NB4 (cell line): ENCODE measurements around the gene AANAT.

Experiments
- DNase-seq: peaks from one replicate; pipeline ENCODE4 v3.0.0; 2010; ENCODE audit warnings: low read depth
- H3K4me3 ChIP-seq: one replicate; pipeline ENCODE4 v1.5.1; 2011; ENCODE audit warnings: mild to moderate bottlenecking, low read depth, low read length, moderate library complexity
- CTCF ChIP-seq: IDR thresholded peaks from one replicate; pipeline ENCODE4 v1.5.1; 2012; ENCODE audit warnings: low read depth, low read length
- MYC ChIP-seq: IDR thresholded peaks from 2 replicates; pipeline ENCODE4 v1.6.1; 2011; ENCODE audit warnings: low read depth, low read length
- POLR2A ChIP-seq: IDR thresholded peaks from 2 replicates; pipeline ENCODE4 v1.6.1; 2011; ENCODE audit warnings: mild to moderate bottlenecking; ENCODE audit not compliant: insufficient read length; ENCODE audit errors: extremely low read depth
- TF ChIP-seq, protein P1 (sequence below): IDR thresholded peaks from 2 replicates; pipeline ENCODE4 v1.6.1; 2011; ENCODE audit warnings: low read depth, low read length

Gene AANAT

GRCh38 chr17:76519048-76519966, 51.9 kb downstream of the AANAT start:
- TF ChIP-seq POLR2A (no peak), MYC (no peak), CTCF (no peak)
- TF ChIP-seq, protein P1, sequence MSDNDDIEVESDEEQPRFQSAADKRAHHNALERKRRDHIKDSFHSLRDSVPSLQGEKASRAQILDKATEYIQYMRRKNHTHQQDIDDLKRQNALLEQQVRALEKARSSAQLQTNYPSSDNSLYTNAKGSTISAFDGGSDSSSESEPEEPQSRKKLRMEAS = no peak
- DNase-seq = no peak
- no peak overlapping the region for H3K4me3 ChIP-seq
